ENCODE results near the gene ZFHX3.

ZFHX3 gene

GRCh38 chr16:72840631-72841381 lies 207.1 kb downstream of the ZFHX3 start:
- peak; percentile 30 for DNase-seq

GRCh38 chr16:72838951-72839350 lies 209.0 kb downstream of the ZFHX3 start:
- no peak for DNase-seq

GRCh38 chr16:72838586-72838910 lies 209.4 kb downstream of the ZFHX3 start:
- DNase-seq = no peak

GRCh38 chr16:72837846-72838585 lies 209.9 kb downstream of the ZFHX3 start:
- no peak for DNase-seq

- no peak for DNase-seq
These were observed 210.9 kb downstream of the ZFHX3 start for GRCh38 chr16:72836985-72837384.

- DNase-seq = no peak
These were observed 211.7 kb downstream of the ZFHX3 start for GRCh38 chr16:72836181-72836580.

GRCh38 chr16:72835086-72835485 lies 212.8 kb downstream of the ZFHX3 start:
- no peak for DNase-seq

GRCh38 chr16:72834499-72834898 lies 213.4 kb downstream of the ZFHX3 start:
- DNase-seq = no peak

- no peak for DNase-seq
These were observed 214.0 kb downstream of the ZFHX3 start for GRCh38 chr16:72833969-72834368.

GRCh38 chr16:72833482-72833881 lies 214.4 kb downstream of the ZFHX3 start:
- no peak for DNase-seq

- DNase-seq = peak; percentile 78
These were observed 215.2 kb downstream of the ZFHX3 start for GRCh38 chr16:72832621-72833248.

GRCh38 chr16:72829846-72830775 lies 217.8 kb downstream of the ZFHX3 start:
- no peak for DNase-seq

- DNase-seq = no peak
These were observed 220.1 kb downstream of the ZFHX3 start for GRCh38 chr16:72827866-72828265.

GRCh38 chr16:72825912-72826621 lies 221.9 kb downstream of the ZFHX3 start:
- no peak for DNase-seq

GRCh38 chr16:72824761-72825160 lies 223.2 kb downstream of the ZFHX3 start:
- no peak for DNase-seq

- no peak for DNase-seq
These were observed 223.9 kb downstream of the ZFHX3 start for GRCh38 chr16:72824027-72824426.

GRCh38 chr16:72821185-72821950 lies 226.6 kb downstream of the ZFHX3 start:
- no peak for DNase-seq

- DNase-seq = no peak
These were observed 228.6 kb downstream of the ZFHX3 start for GRCh38 chr16:72819345-72819744.

- DNase-seq = no peak
These were observed 229.6 kb downstream of the ZFHX3 start for GRCh38 chr16:72818236-72818845.

GRCh38 chr16:72815348-72816318 lies 232.3 kb downstream of the ZFHX3 start:
- no peak for DNase-seq
